A549 (cell line): ENCODE results near the gene NRGN. TPM values are rescaled to one million over a fixed set of nuclear protein-coding genes. Genes with fewer than 3 reads are reported as not detected.

Source experiments
- ATAC-seq, 2 experiments: fragments of 200-7000 bp in 1 of 2; fragments of >200 bp in 1 of 2; cut with Nextera tagmentation in 1 of 2; cut with Tn5 transposase in 1 of 2; 3 replicates each; pipeline versions ENCODE4 v1.8.0 to v1.9.1; 2018 to 2020; ENCODE audit warnings: mild to moderate bottlenecking in 1 of 2, moderate library complexity in 1 of 2
- CTCF ChIA-PET: fragments of 300-600 bp; sonication (Branson Sonifier 250); formaldehyde crosslinking; extraction: SDS; loops from one replicate; lab custom pipeline; 2021; ENCODE audit warnings: antibody characterized with exemption, inconsistent platforms; lab: Yijun Ruan, JAX
- POLR2A ChIA-PET: fragments of 350-600 bp; formaldehyde crosslinking; extraction: SDS; loops from one replicate; lab custom pipeline; 2021; ENCODE audit warnings: antibody characterized with exemption, inconsistent platforms; lab: Yijun Ruan, JAX
- DNase-seq, 2 experiments: peaks; one replicate each; pipeline versions ENCODE4 v3.0.0 to v3.0.0-alpha.2; 2011 to 2016; ENCODE audit warnings: low read depth in 1 of 2, low spot score in 1 of 2
- FAIRE-seq: peaks from 2 replicates; lab custom pipeline; 2011; peaks lifted over from hg19 to GRCh38; lab: Jason Lieb, UNC
- H3K27ac ChIP-seq, 2 experiments: fragments of >200 bp; sonication (Bioruptor Twin); formaldehyde crosslinking; 3 replicates each; pipeline ENCODE4 v1.5.1; 2016 to 2017
- H3K4me1 ChIP-seq: fragments of >200 bp; sonication (Bioruptor Twin); formaldehyde crosslinking; 3 replicates; pipeline ENCODE4 v1.6.1; 2016
- H3K4me2 ChIP-seq: fragments of >200 bp; sonication (Bioruptor Twin); formaldehyde crosslinking; 3 replicates; pipeline ENCODE4 v1.6.1; 2016
- H3K4me3 ChIP-seq: fragments of >200 bp; sonication (Bioruptor Twin); formaldehyde crosslinking; 3 replicates; pipeline ENCODE4 v1.5.1; 2016
- H3K9me3 ChIP-seq: fragments of >200 bp; sonication (Bioruptor Twin); formaldehyde crosslinking; 3 replicates; pipeline ENCODE4 v1.6.1; 2016
- ATOH8 ChIP-seq: fragments of 250-450 bp; sonication (Bioruptor Pico); IDR thresholded peaks from 2 replicates; pipeline ENCODE4 v1.5.0; 2020; ENCODE audit warnings: low read depth, mild to moderate bottlenecking, moderate library complexity
- BHLHE40 ChIP-seq: IDR thresholded peaks from 2 replicates; pipeline ENCODE4 v1.6.1; 2012; ENCODE audit warnings: low read depth, low read length, inconsistent platforms
- CBX8 ChIP-seq: fragments of 200-600 bp; sonication (generic); IDR thresholded peaks from 2 replicates; pipeline ENCODE4 v1.6.1; 2016
- ELK1 ChIP-seq: fragments of 150-350 bp; IDR thresholded peaks from 2 replicates; pipeline ENCODE4 v1.6.1; 2014; ENCODE audit warnings: low read depth, mild to moderate bottlenecking, low read length
- EP300 ChIP-seq, 2 experiments: fragments of >200 bp; sonication (Bioruptor Twin); formaldehyde crosslinking; IDR thresholded peaks; 2 replicates in 1 of 2; 3 replicates in 1 of 2; pipeline ENCODE4 v1.6.1; 2016 to 2017
- FOSB ChIP-seq: fragments of 250-450 bp; sonication (Bioruptor Pico); IDR thresholded peaks from 2 replicates; pipeline ENCODE4 v1.5.0; 2020; ENCODE audit warnings: mild to moderate bottlenecking, moderate library complexity
- FOXS1 ChIP-seq: fragments of 250-450 bp; sonication (Bioruptor Pico); IDR thresholded peaks from 2 replicates; pipeline ENCODE4 v1.5.0; 2020; ENCODE audit warnings: mild to moderate bottlenecking, moderate library complexity
- HDAC2 ChIP-seq: fragments of 200-600 bp; sonication (generic); IDR thresholded peaks from 2 replicates; pipeline ENCODE4 v1.6.1; 2016
- HEYL ChIP-seq: fragments of 250-450 bp; sonication (Bioruptor Pico); IDR thresholded peaks from 2 replicates; pipeline ENCODE4 v1.8.0; 2021; ENCODE audit warnings: mild to moderate bottlenecking, moderate library complexity
- HOXA7 ChIP-seq: fragments of 250-450 bp; sonication (Bioruptor Pico); IDR thresholded peaks from 2 replicates; pipeline ENCODE4 v1.5.0; 2020; ENCODE audit warnings: mild to moderate bottlenecking, moderate library complexity
- KDM5A ChIP-seq: fragments of 200-600 bp; sonication (generic); IDR thresholded peaks from 2 replicates; pipeline ENCODE4 v1.6.1; 2016; ENCODE audit warnings: antibody characterized with exemption, mild to moderate bottlenecking
- MYC ChIP-seq: IDR thresholded peaks from 2 replicates; pipeline ENCODE4 v1.6.1; 2012; ENCODE audit warnings: mild to moderate bottlenecking, inconsistent platforms, low read length, improper control_type of control experiment, borderline replicate concordance
- NR3C1 ChIP-seq: fragments of >200 bp; sonication (Bioruptor Twin); formaldehyde crosslinking; IDR thresholded peaks from 3 replicates; pipeline ENCODE4 v1.6.1; 2017
- SREBF2 ChIP-seq: fragments of 450-650 bp; IDR thresholded peaks from 2 replicates; pipeline ENCODE4 v1.6.1; 2014; ENCODE audit warnings: mild to moderate bottlenecking, moderate library complexity
- TP53 ChIP-seq: fragments of 250-450 bp; sonication (Bioruptor Pico); IDR thresholded peaks from 2 replicates; pipeline ENCODE4 v1.5.0; 2021; ENCODE audit warnings: mild to moderate bottlenecking, moderate library complexity
- ZNF302 ChIP-seq: fragments of 250-450 bp; sonication (Bioruptor Pico); IDR thresholded peaks from 2 replicates; pipeline ENCODE4 v1.9.0; 2021; ENCODE audit warnings: inconsistent platforms, mild to moderate bottlenecking, moderate library complexity
- WGBS: methylation state at CpG from one replicate; pipeline ENCODE4 v1.1.6; 2017; ENCODE audit errors: missing lambda C conversion rate; 5-methylcytosine and 5-hydroxymethylcytosine counted together
- polyA plus RNA-seq, 4 experiments: library from polyadenylated mRNA; depleted of rRNA in 3 of 4; stranded (reverse); fragments of >200 nt; fragmentation: RNase III in 1 of 4; extraction: RNeasy Plus Mini Kit Qiagen cat#74134 plus additional on column Dnase treatment in 1 of 4; gene quantifications; 2 replicates in 3 of 4; 3 replicates in 1 of 4; pipeline ENCODE4 v1.2.3, GENCODE V29; 2011 to 2017
- TF ChIP-seq, protein P1 (sequence below): fragments of 250-450 bp; sonication (Bioruptor Pico); IDR thresholded peaks from 2 replicates; pipeline ENCODE4 v1.5.0; 2021; ENCODE audit warnings: mild to moderate bottlenecking, moderate library complexity, borderline replicate concordance

The NRGN gene
- polyA plus RNA-seq, 2 of the 4 experiments (the other 2 are of a cell fraction) = 1.2 to 3.5 TPM

DNA sequence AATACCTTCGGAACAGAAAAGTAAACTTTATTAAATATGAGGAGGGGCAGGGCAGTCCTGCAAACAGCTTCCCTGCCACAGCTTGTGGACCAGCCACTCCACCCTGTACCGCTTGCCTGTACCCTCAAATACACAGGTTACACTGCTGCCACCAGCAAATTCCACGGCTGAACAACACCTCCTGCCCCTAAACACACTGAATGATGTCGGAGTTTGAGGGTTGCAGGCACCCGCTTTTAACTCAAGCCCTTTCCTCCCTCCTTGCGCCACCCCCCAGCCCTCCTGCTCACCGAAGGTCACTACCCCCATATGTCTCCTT, 8.3 kb downstream of the NRGN start (continued):
- TF ChIP-seq, protein P1, sequence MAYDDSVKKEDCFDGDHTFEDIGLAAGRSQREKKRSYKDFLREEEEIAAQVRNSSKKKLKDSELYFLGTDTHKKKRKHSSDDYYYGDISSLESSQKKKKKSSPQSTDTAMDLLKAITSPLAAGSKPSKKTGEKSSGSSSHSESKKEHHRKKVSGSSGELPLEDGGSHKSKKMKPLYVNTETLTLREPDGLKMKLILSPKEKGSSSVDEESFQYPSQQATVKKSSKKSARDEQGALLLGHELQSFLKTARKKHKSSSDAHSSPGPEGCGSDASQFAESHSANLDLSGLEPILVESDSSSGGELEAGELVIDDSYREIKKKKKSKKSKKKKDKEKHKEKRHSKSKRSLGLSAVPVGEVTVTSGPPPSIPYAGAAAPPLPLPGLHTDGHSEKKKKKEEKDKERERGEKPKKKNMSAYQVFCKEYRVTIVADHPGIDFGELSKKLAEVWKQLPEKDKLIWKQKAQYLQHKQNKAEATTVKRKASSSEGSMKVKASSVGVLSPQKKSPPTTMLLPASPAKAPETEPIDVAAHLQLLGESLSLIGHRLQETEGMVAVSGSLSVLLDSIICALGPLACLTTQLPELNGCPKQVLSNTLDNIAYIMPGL = no peak

GRCh38 chr11:124748481-124749343, 9.0 kb downstream of the NRGN start:
- Histone ChIP-seq H3K4me3 (no peak overlapping the region), H3K9me3 (no peaks in the 10 kb centered on the region), H3K4me1 (peaks cover 6% of the 10 kb centered on the region; the same call in 2 of the 3 replicates), H3K4me2 (no peak overlapping the region), H3K27ac (no peak overlapping the region)
- ChIA-PET CTCF (interaction anchor here (1.4 to 5.0 kb wide), 6 partner anchors 8 to 104 kb away, joined by 3 to 39 read pairs (median 9); partner anchors contain the start of gene ESAM), POLR2A (no interaction called here)
- no peak for FAIRE-seq
- no peak for DNase-seq
- ATAC-seq = no peak
- TF ChIP-seq SREBF2 = no peak
- no peak for TF ChIP-seq MYC
- no peak for TF ChIP-seq HEYL (CRISPR knock-in tag)
- TF ChIP-seq BHLHE40 = no peak
- no peak for TF ChIP-seq KDM5A
- TF ChIP-seq CBX8 = no peak
- TF ChIP-seq TP53 = no peak
- TF ChIP-seq ELK1 = no peak
- TF ChIP-seq HOXA7 = no peak
- no peak for TF ChIP-seq EP300 (IDR thresholded peaks at IDR 0.05)
- WGBS = 66% methylated on average over 10 of the region's 12 CpGs

GRCh38 chr11:124749912-124750311, 10.2 kb downstream of the NRGN start:
- CTCF ChIA-PET = interaction anchor here (1.1 to 1.9 kb wide), 4 partner anchors 9 to 106 kb away, joined by 3 to 7 read pairs (median 4); partner anchors contain the start of genes ESAM and NRGN
- WGBS = 79% methylated on average over 1 of the region's 1 CpG
- Histone ChIP-seq H3K9me3 (no peaks in the 10 kb centered on the region), H3K4me1 (peaks cover 6% of the 10 kb centered on the region; the same call in 2 of the 3 replicates), H3K4me2 (no peak overlapping the region), H3K27ac (no peak overlapping the region), H3K4me3 (no peak overlapping the region)
- FAIRE-seq (no peak), DNase-seq (no peak), ATAC-seq (no peak)
- POLR2A ChIA-PET = no interaction called here
- no peak for TF ChIP-seq FOXS1 (CRISPR knock-in tag)
- no peak for TF ChIP-seq ELK1
- TF ChIP-seq FOSB = no peak
- no peak for TF ChIP-seq NR3C1
- TF ChIP-seq ZNF302 (CRISPR knock-in tag) = no peak
- TF ChIP-seq HDAC2 = no peak
- no peak for TF ChIP-seq ATOH8 (CRISPR knock-in tag)
